ENCODE measurements around the gene ACMSD. TPM values are rescaled to one million over a fixed set of nuclear protein-coding genes. Genes with fewer than 3 reads are reported as not detected.
"Not testable (repeated sequence)": the region's sequence is repeated elsewhere in the genome, so short reads cannot be mapped to it uniquely, and the experiment has no call there.

Gene ACMSD
- total RNA-seq, result not detected
- not detected for polyA plus RNA-seq
- long read RNA-seq, donor 1, result 0 reads
- long read RNA-seq, donor 2, partial matches to known transcripts, result 0 of 6 reads
- long read RNA-seq, donor 2, other reads (novel, unspliced or antisense), result 6 of 6 reads
- long read RNA-seq, donor 3, result 0 reads
- long read RNA-seq, donor 4, result 0 reads
- long read RNA-seq, donor 5, result 0 reads
- long read RNA-seq, donor 6, result 0 reads
- long read RNA-seq, donor 7, result 0 reads
- long read RNA-seq, donor 8, result 0 reads
- long read RNA-seq, donor 9, result 0 reads
- long read RNA-seq, donor 10, result 0 reads

DNA sequence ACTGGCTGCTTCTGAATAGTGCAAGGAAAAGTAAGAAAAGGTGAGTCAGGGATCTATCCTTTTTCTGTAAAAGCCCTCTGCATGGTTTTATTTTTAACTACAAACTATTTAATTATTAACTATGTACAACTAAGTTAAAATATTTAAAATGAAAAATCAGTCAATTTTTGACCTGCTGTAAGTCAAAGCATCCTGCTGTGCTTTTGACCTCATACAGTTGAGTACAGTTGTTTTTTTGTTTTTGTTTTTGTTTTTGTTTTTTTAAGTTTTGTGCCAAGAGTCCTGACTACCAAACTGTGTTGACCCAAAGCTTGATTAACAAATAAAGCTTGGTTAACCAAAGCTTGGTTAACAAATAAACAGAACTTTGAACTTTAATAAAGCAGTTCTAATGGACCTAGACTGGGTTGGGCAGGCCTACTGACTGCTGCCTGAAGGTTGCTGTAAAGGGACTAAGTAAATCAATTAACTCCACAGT, at the start of gene ACMSD:
Gene ACMSD, plus strand, starts transcription at position 474 of the 478 bp plus-strand sequence. CDS start 67 bp downstream, outside the sequence.
- Histone ChIP-seq H3K4me1 (ENCODE audit: control insufficient read depth in 2 of 2, insufficient read depth in 2 of 2, low read length in 2 of 2) (no peaks in the 10 kb centered on the region), H3K36me3 (ENCODE audit: control insufficient read depth in 2 of 2, insufficient read depth in 2 of 2, low read length in 1 of 2) (no peaks in the 10 kb centered on the region), H3K4me3 (ENCODE audit: low read length in 2 of 2) (no peak within 1 kb of the TSS), H3K27me3 (ENCODE audit: control insufficient read depth in 2 of 2, insufficient read depth in 1 of 2, low read length in 1 of 2) (no peaks in the 10 kb centered on the region), H3K9me3 (ENCODE audit: control insufficient read depth in 2 of 2, insufficient read depth in 1 of 2, low read length in 1 of 2) (no peaks in the 10 kb centered on the region), H3K27ac (ENCODE audit: low read depth in 1 of 2, low read length in 1 of 2) (no peak within 1 kb of the TSS)
- no peak for DNase-seq (ENCODE audit: low read depth in 6 of 9, low spot score in 9 of 9)

DNA sequence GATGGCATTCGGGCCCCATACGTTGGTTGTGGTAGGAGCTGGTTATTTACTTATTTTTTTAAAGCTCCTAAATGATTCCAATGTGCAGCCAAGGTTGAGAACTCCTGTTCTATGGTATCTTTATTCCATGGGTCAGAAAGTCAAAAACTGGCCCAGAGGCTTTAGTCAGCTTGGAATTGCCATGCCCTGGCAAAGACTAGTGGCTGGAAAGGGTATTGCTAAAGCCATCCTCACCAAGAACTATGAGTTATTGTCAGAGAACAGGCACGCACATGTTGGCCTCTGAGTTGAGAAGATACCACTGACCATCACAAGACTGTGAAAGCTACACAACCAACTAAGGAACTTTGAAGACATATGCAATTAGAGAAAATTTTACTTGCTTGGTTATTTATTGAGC, 47.9 kb upstream of the ACMSD start:
- WGBS, result 96% methylated on average over 3 of the region's 3 CpGs
- H3K9me3 ChIP-seq (ENCODE audit: control insufficient read depth in 2 of 2, insufficient read depth in 1 of 2, low read length in 1 of 2), result no peaks in the 10 kb centered on the region
- H3K27me3 ChIP-seq (ENCODE audit: control insufficient read depth in 2 of 2, insufficient read depth in 1 of 2, low read length in 1 of 2), result no peaks in the 10 kb centered on the region
- no peak for DNase-seq (ENCODE audit: low read depth in 6 of 9, low spot score in 9 of 9)
- H3K36me3 ChIP-seq (ENCODE audit: control insufficient read depth in 2 of 2, insufficient read depth in 2 of 2, low read length in 1 of 2), result no peaks in the 10 kb centered on the region
- H3K4me3 ChIP-seq (ENCODE audit: low read length in 2 of 2), result no peak overlapping the region
- H3K4me1 ChIP-seq (ENCODE audit: control insufficient read depth in 2 of 2, insufficient read depth in 2 of 2, low read length in 2 of 2), result no peaks in the 10 kb centered on the region
- no peak overlapping the region for H3K27ac ChIP-seq (ENCODE audit: low read depth in 1 of 2, low read length in 1 of 2)

DNA sequence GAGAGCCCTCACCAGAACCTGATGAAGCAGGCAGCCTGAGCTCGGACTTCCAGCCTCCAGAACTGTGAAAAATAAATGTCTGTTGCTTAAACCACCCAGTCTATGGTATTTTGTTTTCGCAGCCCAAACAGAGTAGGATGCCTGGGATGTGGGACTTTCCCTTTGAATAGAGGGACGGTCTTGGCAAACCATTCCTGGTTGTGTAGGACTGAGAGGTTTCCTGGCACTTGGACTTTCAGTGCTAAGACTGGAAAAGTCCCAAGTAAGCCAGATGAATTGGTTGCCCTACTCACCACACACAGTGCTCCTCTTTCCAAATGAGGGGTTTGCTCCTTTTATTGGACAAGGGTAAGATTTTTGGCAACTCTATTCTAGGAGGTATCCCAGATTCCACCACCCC, 46.8 kb upstream of the ACMSD start:
- WGBS, result 97% methylated on average over 3 of the region's 3 CpGs
- Histone ChIP-seq H3K4me3 (ENCODE audit: low read length in 2 of 2) (no peak overlapping the region), H3K4me1 (ENCODE audit: control insufficient read depth in 2 of 2, insufficient read depth in 2 of 2, low read length in 2 of 2) (no peaks in the 10 kb centered on the region), H3K36me3 (ENCODE audit: control insufficient read depth in 2 of 2, insufficient read depth in 2 of 2, low read length in 1 of 2) (no peaks in the 10 kb centered on the region), H3K27me3 (ENCODE audit: control insufficient read depth in 2 of 2, insufficient read depth in 1 of 2, low read length in 1 of 2) (no peaks in the 10 kb centered on the region), H3K9me3 (ENCODE audit: control insufficient read depth in 2 of 2, insufficient read depth in 1 of 2, low read length in 1 of 2) (no peaks in the 10 kb centered on the region), H3K27ac (ENCODE audit: low read depth in 1 of 2, low read length in 1 of 2) (no peak overlapping the region)
- no peak for DNase-seq (ENCODE audit: low read depth in 6 of 9, low spot score in 9 of 9)

DNA sequence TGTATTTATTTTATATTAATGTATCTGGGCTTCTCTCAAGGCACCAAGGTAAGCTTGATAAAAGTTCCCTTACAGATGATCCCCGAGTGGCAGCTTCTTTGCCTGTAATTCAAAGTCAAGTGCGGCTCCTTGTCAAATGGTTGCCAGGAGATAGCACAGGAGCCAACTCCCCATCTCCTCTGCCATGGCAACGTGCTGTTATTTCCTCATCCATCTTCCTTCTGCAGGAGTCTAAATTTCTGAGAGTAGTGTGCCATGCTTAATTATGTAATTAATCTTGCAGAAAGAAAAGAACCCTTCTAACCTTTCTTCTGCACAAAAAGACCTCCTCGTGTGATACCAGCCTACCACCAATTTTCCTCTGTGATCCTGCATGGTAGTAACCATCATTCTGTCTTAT, 46.2 kb upstream of the ACMSD start:
- Histone ChIP-seq H3K4me1 (ENCODE audit: control insufficient read depth in 2 of 2, insufficient read depth in 2 of 2, low read length in 2 of 2) (no peaks in the 10 kb centered on the region), H3K9me3 (ENCODE audit: control insufficient read depth in 2 of 2, insufficient read depth in 1 of 2, low read length in 1 of 2) (no peaks in the 10 kb centered on the region), H3K4me3 (ENCODE audit: low read length in 2 of 2) (no peak overlapping the region), H3K27me3 (ENCODE audit: control insufficient read depth in 2 of 2, insufficient read depth in 1 of 2, low read length in 1 of 2) (no peaks in the 10 kb centered on the region), H3K36me3 (ENCODE audit: control insufficient read depth in 2 of 2, insufficient read depth in 2 of 2, low read length in 1 of 2) (no peaks in the 10 kb centered on the region), H3K27ac (ENCODE audit: low read depth in 1 of 2, low read length in 1 of 2) (no peak overlapping the region)
- WGBS, result 95% methylated on average over 4 of the region's 4 CpGs
- no peak for DNase-seq (ENCODE audit: low read depth in 6 of 9, low spot score in 9 of 9)

DNA sequence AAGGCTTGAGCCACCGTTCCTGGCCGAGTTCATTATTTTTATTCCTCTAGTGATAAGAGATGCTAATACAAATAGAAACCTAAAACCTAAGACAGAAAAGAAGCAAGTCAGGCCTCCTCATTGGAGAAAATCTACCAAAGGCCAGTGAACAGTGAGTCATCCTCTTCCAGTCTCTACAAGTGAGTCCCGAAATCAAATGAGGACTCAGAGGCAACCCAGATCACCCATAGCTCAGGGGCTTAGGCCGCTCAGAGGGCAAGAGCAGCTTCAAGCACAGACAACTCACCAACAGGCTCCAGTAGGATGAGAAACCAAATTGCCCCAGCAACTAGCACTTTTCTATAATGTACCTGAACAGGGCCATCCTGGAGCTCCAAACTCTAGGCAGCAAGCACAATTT, 42.7 kb upstream of the ACMSD start:
- no peaks in the 10 kb centered on the region for H3K4me1 ChIP-seq (ENCODE audit: control insufficient read depth in 2 of 2, insufficient read depth in 2 of 2, low read length in 2 of 2)
- no peaks in the 10 kb centered on the region for H3K36me3 ChIP-seq (ENCODE audit: control insufficient read depth in 2 of 2, insufficient read depth in 2 of 2, low read length in 1 of 2)
- H3K4me3 ChIP-seq (ENCODE audit: low read length in 2 of 2), result no peak overlapping the region
- 96% methylated on average over 4 of the region's 4 CpGs for WGBS
- no peak for DNase-seq (ENCODE audit: low read depth in 6 of 9, low spot score in 9 of 9)
- no peaks in the 10 kb centered on the region for H3K9me3 ChIP-seq (ENCODE audit: control insufficient read depth in 2 of 2, insufficient read depth in 1 of 2, low read length in 1 of 2)
- no peak overlapping the region for H3K27ac ChIP-seq (ENCODE audit: low read depth in 1 of 2, low read length in 1 of 2)
- H3K27me3 ChIP-seq (ENCODE audit: control insufficient read depth in 2 of 2, insufficient read depth in 1 of 2, low read length in 1 of 2), result no peaks in the 10 kb centered on the region

DNA sequence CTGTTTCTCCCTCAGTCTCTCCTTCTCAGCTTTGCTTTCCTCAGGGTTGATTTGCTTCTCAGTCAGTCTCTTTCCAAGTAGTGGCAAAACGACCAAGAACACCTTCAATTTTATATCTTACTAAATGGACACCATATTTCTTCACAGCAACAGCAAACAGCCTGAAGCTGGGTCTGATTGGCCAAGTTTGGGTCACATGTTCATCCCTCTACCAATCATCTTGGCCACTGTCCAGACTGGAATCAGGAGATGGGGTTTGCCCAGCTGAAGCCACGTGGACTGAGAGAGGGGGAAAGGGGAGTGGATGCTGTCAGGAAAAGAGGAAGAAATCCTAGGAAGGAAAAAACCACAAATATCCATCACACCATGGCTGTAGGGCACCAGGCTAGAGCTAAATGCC, 42.0 kb upstream of the ACMSD start:
- no peak for DNase-seq (ENCODE audit: low read depth in 6 of 9, low spot score in 9 of 9)

DNA sequence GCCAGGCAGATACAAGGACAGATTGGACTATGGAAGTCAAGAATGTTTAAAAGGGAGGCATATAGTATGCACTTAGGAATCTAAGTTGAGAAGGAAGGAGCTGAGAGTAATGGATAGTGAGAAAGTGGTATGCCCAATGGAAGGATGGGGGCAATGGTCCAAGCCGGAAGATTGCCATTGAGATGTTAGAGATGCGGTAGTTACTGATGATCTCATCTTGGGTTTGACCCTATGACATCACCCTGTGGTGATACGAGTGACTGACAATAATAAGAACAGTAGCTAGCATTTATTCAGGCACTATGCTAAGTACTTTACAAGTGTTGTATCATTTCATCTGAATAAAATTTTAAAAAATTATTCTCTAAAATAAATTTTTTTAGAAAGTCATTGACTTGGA, 38.5 kb upstream of the ACMSD start:
- no peaks in the 10 kb centered on the region for H3K27me3 ChIP-seq (ENCODE audit: control insufficient read depth in 2 of 2, insufficient read depth in 1 of 2, low read length in 1 of 2)
- H3K36me3 ChIP-seq (ENCODE audit: control insufficient read depth in 2 of 2, insufficient read depth in 2 of 2, low read length in 1 of 2), result no peaks in the 10 kb centered on the region
- H3K4me3 ChIP-seq (ENCODE audit: low read length in 2 of 2), result no peak overlapping the region
- H3K27ac ChIP-seq (ENCODE audit: low read depth in 1 of 2, low read length in 1 of 2), result no peak overlapping the region
- DNase-seq (ENCODE audit: low read depth in 6 of 9, low spot score in 9 of 9), result no peak
- H3K4me1 ChIP-seq (ENCODE audit: control insufficient read depth in 2 of 2, insufficient read depth in 2 of 2, low read length in 2 of 2), result no peaks in the 10 kb centered on the region
- peaks cover 0 to 5% of the 10 kb centered on the region in 2 donors for H3K9me3 ChIP-seq (ENCODE audit: control insufficient read depth in 2 of 2, insufficient read depth in 1 of 2, low read length in 1 of 2)
- WGBS, result 99% methylated on average over 3 of the region's 3 CpGs

More for the DNA sequence above, 42.0 kb upstream of the ACMSD start:
- Histone ChIP-seq H3K4me1 (ENCODE audit: control insufficient read depth in 2 of 2, insufficient read depth in 2 of 2, low read length in 2 of 2) (no peaks in the 10 kb centered on the region), H3K27ac (ENCODE audit: low read depth in 1 of 2, low read length in 1 of 2) (no peak overlapping the region), H3K9me3 (ENCODE audit: control insufficient read depth in 2 of 2, insufficient read depth in 1 of 2, low read length in 1 of 2) (no peaks in the 10 kb centered on the region), H3K4me3 (ENCODE audit: low read length in 2 of 2) (no peak overlapping the region), H3K36me3 (ENCODE audit: control insufficient read depth in 2 of 2, insufficient read depth in 2 of 2, low read length in 1 of 2) (no peaks in the 10 kb centered on the region), H3K27me3 (ENCODE audit: control insufficient read depth in 2 of 2, insufficient read depth in 1 of 2, low read length in 1 of 2) (no peaks in the 10 kb centered on the region)
- WGBS, result 77% methylated on average over 2 of the region's 2 CpGs

DNA sequence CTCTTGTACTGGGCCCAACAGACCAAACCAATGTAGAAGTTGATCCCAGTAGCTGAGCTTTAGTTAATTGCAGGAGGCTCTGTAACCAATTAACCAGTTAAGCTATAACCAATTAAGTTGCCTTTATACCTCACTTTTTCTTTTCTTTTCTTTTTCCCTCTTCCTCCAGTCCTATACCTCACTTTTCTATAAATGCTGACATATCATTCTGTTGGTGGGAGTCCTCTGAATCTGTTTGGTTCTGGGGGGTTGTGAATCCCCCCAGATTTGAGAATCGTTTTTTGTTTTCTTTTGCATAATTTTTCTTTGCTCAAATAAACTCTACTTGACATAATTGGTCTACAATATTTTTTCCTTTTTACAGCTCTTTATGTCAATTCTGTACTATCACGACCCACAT, 38.1 kb upstream of the ACMSD start:
- 92% methylated on average over 2 of the region's 2 CpGs for WGBS

DNA sequence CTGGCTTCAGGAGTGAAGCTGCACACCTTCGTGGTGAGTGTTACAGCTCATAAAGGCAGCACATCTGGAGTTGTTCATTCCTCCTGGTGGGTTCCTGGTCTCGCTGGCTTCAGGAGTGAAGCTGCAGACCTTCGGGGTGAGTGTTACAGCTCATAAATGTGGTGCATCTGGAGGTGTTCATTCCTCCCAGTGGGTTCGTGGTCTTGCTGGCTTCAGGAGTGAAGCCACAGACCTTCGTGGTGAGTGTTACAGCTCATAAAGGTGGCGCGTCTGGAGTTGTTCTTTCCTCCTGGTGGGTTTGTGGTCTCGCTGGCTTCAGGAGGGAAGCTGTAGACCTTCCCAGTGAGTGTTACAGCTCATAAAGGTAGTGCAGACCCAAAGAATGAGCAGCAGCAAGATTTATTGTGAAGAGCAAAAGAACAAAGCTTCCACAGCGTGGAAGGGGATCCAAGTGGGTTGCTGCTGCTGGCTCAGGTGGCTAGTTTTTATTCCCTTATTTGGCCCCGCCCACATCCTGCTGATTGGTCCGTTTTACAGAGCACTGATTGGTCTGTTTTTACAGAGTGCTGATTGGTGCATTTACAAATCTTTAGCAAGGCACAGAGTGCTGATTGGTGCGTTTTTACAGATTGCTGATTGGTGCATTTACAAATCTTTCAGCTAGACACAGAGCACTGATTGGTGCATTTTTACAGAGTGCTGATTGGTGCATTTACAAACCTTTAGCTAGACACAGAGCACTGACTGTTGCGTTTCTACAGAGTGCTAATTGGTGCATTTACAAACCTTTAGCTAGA, 34.6 kb upstream of the ACMSD start:
- not testable (repeated sequence) for H3K27ac ChIP-seq (ENCODE audit: low read depth in 1 of 2, low read length in 1 of 2); H3K4me1 ChIP-seq (ENCODE audit: control insufficient read depth in 2 of 2, insufficient read depth in 2 of 2, low read length in 2 of 2); DNase-seq (ENCODE audit: low read depth in 6 of 9, low spot score in 9 of 9); H3K4me3 ChIP-seq (ENCODE audit: low read length in 2 of 2); H3K9me3 ChIP-seq (ENCODE audit: control insufficient read depth in 2 of 2, insufficient read depth in 1 of 2, low read length in 1 of 2); H3K36me3 ChIP-seq (ENCODE audit: control insufficient read depth in 2 of 2, insufficient read depth in 2 of 2, low read length in 1 of 2); H3K27me3 ChIP-seq (ENCODE audit: control insufficient read depth in 2 of 2, insufficient read depth in 1 of 2, low read length in 1 of 2)
- 34% methylated on average over 13 of the region's 13 CpGs for WGBS

More for the DNA sequence above, 38.1 kb upstream of the ACMSD start:
- Histone ChIP-seq H3K4me1 (ENCODE audit: control insufficient read depth in 2 of 2, insufficient read depth in 2 of 2, low read length in 2 of 2) (no peaks in the 10 kb centered on the region), H3K27me3 (ENCODE audit: control insufficient read depth in 2 of 2, insufficient read depth in 1 of 2, low read length in 1 of 2) (no peaks in the 10 kb centered on the region), H3K4me3 (ENCODE audit: low read length in 2 of 2) (no peak overlapping the region), H3K27ac (ENCODE audit: low read depth in 1 of 2, low read length in 1 of 2) (no peak overlapping the region), H3K9me3 (ENCODE audit: control insufficient read depth in 2 of 2, insufficient read depth in 1 of 2, low read length in 1 of 2) (peaks cover 0 to 5% of the 10 kb centered on the region in 2 donors), H3K36me3 (ENCODE audit: control insufficient read depth in 2 of 2, insufficient read depth in 2 of 2, low read length in 1 of 2) (no peaks in the 10 kb centered on the region)
- no peak for DNase-seq (ENCODE audit: low read depth in 6 of 9, low spot score in 9 of 9)
